ENCODE data around the gene KCNK7. TPM values are rescaled to one million over a fixed set of nuclear protein-coding genes. Genes with fewer than 3 reads are reported as not detected.
A peak's percentile ranks its signal among the peaks of the same experiment; 100 is the strongest.

The KCNK7 gene
- total RNA-seq, 1 experiment from 2014 or later = not detected

DNA sequence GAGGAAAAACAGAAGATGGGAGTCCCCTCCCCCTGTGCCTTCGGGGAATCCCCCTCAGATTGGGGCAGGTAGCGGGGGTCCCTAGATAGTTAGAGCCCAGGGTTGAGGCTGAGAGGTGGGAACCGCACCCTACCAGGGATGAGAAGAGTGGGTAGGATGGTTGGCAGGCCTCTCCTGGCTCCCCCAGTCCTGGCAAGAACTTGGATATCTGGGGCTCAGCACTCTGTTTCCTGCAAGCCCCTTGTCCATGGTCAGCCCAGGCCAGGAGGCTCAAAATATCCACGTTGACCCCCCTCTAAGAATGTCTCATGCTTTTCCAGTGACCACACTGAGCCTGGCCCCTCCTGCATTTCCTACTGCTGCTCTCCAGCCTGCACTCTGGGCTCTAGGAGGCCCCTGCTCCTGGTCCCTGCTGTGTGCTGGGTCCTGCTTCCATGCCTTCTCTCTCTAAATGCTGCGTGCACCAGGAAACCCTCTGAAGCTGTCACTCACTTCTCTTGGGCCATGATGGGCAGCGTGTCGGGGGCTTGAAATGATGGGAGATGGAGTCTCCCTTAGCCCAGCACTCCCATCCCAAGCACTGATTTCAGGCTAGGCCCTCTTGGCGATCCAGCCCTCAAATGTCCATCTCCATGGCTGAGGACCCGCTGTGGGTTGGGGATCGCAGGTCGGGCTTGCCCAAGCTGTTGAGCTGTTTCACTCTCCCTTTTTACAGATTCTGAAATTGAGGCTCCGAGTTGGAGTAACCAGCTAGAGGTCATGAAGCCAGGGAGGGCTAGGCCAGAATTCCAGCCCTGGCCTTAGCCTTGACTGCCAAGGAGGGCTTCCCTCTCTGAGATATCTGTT lies 16.4 kb upstream of the KCNK7 start:
- no peak for DNase-seq (ENCODE audit: extremely low read depth, low read depth)

DNA sequence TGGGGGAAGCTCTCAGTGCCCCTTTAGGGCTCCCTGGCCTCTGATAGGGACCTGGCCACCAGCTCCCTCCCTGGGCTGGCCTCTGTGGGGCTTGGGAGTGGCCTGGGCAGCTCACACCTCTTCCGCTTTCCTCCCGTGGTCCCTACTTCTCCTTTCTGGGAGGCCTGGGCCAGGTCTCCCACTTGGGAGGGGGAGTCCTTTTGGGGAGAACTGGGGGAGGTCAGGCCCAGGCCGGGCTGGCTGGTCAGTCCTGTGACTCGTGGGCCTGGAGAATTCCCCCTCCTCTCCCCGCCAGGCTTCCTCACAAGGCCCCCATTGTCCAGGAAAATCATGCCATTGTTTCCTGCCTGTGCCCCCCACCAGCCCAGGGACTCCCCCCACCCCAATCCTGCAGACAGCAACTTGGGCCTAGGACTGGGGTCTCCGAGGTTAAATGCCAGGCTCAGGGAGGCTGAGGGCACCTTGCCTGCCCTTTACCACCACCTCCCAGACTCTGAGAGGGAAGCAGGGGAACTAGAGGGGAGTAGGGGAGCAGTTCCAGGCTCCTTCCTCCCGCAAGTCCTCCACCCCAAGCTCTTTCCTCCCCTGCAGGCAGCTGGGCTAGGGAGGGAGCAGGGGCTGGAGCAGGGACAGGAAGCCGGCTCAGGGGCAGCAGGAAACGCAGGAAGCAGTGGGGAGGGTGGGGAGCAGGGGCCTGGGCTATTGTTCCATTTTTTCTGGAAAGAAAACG lies 15.6 kb upstream of the KCNK7 start:
- DNase-seq (ENCODE audit: extremely low read depth, low read depth) = no peak

GRCh38 chr11:65610404-65610803 lies 14.8 kb upstream of the KCNK7 start:
- DNase-seq (ENCODE audit: extremely low read depth, low read depth) = no peak

DNA sequence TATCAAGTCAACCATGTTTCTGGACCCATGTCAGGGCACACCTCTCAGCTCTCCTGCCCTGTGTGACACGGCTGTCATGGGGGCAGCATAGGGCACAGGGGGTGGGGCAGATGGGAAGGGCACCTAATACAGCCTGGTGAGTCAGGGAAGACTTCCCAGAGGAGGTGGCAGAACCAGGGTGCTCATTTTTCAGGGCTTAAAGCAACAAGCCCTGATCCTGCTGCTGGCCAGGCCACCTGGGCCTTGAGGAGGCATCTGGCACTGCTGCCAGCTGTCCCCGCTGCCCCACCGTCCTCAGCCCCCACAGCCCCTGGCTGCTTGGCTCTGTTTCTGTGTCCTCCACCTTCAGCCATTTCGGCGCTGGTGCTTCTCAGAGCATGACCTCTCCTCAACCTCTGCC lies 14.1 kb upstream of the KCNK7 start:
- no peak for DNase-seq (ENCODE audit: extremely low read depth, low read depth)

DNA sequence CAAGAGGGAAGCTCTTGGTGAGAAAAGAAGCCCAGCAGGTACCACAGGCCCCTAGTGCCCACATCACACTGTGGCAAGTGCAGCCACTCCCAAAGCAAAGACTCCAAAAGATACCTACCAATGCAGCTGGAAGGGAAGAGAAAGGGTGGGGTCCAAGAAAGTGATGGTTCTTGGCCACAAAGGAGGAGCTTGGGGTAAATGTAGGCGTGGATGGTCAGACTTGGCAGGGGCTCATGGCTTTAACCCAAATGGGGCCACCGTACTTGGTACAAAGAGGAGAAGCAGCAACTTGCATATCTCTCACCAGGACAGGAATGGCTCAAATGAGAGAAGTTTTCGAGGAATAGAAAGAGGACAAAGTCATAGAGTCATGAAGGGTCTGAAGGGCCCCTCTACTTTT lies 13.6 kb upstream of the KCNK7 start:
- no peak for DNase-seq (ENCODE audit: extremely low read depth, low read depth)

- no peak for DNase-seq (ENCODE audit: extremely low read depth, low read depth)
Measured at GRCh38 chr11:65607614-65608426, 12.2 kb upstream of the KCNK7 start.

DNA sequence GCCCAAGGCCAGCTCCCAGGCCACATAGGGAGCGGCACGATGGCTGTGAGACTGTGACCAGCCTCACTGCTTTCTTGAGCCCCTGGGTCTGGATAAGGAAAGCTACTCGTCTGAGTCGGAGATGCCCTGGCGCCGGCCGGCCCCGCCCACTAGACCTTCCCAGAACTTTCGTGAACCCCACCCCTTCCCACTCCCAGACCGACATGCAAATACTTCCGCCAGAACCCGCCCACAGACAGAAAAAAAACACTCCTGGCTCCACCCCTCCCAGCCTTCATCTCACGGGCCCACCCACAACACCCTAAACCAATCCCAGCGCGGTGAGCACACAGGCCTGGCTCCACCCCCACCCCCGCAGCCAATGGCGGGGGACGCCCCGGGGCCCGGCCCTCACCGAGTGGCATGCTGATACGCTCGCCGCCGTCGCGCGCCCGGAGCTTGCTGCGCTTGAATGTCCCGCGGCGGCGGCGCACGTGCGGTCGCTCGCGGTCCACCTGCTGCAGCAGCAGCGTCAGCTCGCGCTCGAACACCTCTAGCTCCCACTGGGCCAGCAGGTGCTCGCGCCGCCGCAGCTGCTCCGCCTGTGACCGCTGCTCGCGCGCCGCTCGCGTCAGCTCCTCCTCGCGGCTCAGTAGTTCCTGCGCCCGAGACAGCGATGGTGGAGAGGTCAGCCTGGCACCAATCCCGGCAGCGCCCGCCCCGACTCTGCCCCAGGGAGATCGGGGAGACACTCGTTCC lies 11.4 kb upstream of the KCNK7 start:
- DNase-seq (ENCODE audit: extremely low read depth, low read depth) = peak; percentile 49

DNA sequence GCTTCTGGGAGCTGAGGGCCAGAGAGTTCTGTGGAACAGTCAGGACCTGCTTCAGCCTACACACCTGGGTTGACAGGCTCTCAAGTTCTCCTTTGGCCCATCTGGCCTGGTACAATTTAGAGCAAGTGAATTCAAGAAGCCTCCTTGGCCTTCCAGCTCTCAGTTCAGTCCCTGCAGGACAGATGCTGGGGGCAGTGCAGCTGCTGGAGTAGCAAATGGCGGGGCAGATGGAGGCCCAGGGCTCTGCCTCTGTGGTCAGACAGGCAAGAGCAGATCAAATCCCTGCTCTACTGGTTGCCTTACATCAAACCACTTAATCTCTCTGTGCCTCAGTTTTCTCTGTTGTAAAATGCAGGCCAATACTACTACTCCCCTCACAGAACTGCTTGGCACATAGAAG lies 8.7 kb upstream of the KCNK7 start:
- no peak for DNase-seq (ENCODE audit: extremely low read depth, low read depth)

- no peak for DNase-seq (ENCODE audit: extremely low read depth, low read depth)
Measured at GRCh38 chr11:65599955-65600246, 4.3 kb upstream of the KCNK7 start.

DNA sequence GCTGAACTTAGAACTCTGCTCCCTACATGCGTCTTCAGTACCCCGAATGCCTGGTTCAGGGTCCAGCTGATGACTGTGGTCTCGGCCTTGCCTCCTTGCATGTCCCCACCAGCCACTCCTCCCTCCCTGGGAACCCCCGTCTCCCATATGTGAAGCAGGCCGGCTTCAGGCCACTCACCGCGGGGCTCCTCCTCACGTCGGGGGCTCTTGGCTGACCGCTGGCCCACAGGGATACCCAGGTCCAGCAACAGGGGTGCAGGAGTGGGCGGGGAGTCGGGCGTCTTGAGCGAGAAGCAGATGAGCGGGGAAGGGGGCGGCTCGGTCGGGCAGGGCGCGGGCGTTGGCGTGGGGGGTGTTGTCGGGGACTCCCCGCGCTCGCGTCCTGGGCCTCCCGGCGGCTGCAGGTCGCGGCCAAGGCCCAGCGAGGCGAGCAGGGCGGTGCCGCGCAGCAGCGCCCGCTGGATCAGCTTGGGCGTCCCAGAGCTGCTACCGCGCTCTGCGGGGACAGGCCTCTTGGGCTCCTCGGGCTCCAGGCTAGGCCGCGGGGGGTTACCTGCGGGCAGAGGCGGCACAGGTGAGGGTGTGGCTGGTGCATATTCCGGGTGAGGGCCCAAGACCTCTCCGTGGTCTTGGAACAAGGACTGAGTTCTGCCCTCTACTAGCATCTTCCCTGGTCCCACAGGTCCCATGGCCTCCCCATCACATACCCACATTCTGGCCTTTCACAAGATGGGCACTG lies 3.8 kb upstream of the KCNK7 start:
- DNase-seq (ENCODE audit: extremely low read depth, low read depth) = no peak

DNA sequence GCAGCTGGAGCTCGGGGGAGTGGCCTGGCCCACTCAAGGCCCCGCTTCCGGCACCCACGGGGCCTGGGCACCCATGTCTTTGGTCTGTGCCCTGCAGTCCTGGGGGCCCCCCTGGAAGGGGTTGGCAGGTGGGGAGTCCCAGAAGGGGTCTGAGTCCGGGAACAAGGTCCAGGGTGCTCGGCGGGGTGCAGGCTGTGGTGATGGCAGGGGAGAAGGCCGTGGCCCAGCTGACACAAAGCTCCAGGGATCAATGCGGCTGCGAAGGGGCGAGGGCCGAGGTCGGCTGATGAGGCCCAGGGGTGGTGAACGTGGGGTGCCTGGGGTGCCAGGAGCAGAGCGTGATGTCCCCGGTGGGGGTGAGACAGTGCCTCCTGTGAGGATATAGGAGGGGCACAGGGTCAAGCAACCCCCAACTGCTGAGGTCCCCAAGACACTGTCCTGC lies 2.7 kb upstream of the KCNK7 start:
- no peak for DNase-seq (ENCODE audit: extremely low read depth, low read depth)

- no peak for DNase-seq (ENCODE audit: extremely low read depth, low read depth)
Measured at GRCh38 chr11:65596520-65596919, 920 bp upstream of the KCNK7 start.

- DNase-seq (ENCODE audit: extremely low read depth, low read depth) = no peak
Measured at GRCh38 chr11:65595131-65595530, 469 bp downstream of the KCNK7 start.

GRCh38 chr11:65593518-65594414 lies 1.8 kb downstream of the KCNK7 start:
- DNase-seq (ENCODE audit: extremely low read depth, low read depth) = no peak

DNA sequence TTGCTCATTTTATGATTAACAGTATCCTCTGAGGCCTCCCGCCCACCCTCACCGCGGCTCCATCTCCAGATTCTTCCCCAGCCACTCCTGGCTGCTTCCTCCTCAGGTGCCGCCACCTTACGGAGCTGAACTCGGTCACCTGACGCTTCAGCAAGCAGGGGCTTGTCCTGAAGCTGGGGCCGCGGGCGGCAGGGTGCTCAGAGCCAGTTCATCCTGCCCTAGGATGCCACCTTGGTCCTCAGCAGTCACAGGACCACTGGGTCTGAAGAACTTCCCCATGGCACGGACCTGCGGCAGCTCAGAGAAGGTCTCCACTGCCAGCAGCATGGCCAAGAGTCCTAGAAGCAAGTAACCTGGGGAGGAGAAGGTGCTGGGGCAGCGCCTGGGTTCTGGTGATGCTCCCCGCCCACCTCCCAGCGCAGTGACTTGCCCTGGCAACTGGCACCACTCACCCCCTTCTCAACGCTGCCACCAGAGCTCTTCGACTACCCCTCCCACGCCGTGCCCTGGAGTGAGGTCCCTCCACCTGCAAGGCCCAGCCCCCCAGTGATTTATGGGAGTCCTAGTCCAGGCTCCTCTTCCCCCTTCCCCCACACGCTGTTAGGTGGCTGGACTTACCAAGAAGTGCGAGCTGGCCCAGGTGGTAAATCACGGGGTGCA lies 2.6 kb downstream of the KCNK7 start:
- DNase-seq (ENCODE audit: extremely low read depth, low read depth) = no peak

GRCh38 chr11:65591939-65592857 lies 3.4 kb downstream of the KCNK7 start:
- DNase-seq (ENCODE audit: extremely low read depth, low read depth) = no peak

DNA sequence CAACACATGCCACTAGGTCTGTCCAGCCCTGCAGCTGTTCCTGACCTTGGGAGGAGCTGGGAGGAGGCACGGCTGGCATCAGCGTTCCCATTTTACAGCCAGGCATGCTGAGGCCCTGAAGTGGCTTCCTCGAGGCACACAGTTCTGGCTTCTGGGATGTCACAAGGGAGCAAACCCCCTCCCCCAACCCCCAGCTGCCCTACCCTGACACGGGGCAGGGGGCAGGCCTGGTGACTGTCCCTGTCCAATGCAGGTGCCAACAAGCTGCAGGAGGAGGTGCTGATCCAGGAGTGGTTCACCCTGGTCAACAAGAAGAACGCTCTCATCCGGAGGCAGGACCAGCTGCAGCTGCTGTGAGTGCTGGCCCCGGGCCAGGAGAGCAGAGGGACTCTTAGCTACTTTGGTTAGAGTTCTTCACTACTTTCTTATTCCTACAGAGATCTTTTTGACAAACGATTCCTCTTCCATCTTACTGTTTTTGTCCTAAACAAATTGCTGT lies 5.3 kb downstream of the KCNK7 start:
- DNase-seq (ENCODE audit: extremely low read depth, low read depth) = no peak

Measured in NCI-H460 (cell line).